Stimulated activated CD8-positive, alpha-beta memory T cell treated with anti-CD3 and anti-CD28 coated beads, Interleukin-7, amount 100 ng/mL, for 48 hours (primary cell): ENCODE data around the gene COX6A2.
"Not testable (repeated sequence)": the region's sequence is repeated elsewhere in the genome, so short reads cannot be mapped to it uniquely, and the experiment has no call there.

Experiments
- DNase-seq, 2 donors: peaks; one replicate each; pipeline ENCODE4 v3.0.0-alpha.2; 2020; ENCODE audit warnings: low read depth in 1 of 2; ENCODE audit errors: extremely low read depth in 1 of 2

COX6A2 gene

GRCh38 chr16:31439023-31439422 is 10.9 kb upstream of the COX6A2 start:
- DNase-seq, result not testable (repeated sequence)

DNA sequence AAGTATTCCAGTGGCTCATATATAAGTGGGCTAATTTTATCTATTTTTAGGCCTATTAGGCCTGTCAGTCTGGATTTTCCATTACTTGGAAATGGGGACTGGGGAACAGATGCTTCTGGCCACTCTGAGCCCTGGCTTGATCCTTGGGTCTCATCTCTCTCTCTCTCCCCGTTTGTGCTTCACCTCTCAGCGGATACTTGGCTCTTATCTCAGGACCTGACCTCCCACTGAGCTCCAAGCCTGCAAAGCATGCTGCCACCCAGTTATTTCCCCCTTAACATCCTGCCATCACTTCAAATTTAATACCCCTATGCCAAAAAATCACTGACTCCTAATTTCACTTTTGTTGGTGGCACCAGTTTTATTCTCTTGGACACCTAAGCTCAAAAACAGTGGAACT is 10.3 kb upstream of the COX6A2 start:
- no peak for DNase-seq

DNA sequence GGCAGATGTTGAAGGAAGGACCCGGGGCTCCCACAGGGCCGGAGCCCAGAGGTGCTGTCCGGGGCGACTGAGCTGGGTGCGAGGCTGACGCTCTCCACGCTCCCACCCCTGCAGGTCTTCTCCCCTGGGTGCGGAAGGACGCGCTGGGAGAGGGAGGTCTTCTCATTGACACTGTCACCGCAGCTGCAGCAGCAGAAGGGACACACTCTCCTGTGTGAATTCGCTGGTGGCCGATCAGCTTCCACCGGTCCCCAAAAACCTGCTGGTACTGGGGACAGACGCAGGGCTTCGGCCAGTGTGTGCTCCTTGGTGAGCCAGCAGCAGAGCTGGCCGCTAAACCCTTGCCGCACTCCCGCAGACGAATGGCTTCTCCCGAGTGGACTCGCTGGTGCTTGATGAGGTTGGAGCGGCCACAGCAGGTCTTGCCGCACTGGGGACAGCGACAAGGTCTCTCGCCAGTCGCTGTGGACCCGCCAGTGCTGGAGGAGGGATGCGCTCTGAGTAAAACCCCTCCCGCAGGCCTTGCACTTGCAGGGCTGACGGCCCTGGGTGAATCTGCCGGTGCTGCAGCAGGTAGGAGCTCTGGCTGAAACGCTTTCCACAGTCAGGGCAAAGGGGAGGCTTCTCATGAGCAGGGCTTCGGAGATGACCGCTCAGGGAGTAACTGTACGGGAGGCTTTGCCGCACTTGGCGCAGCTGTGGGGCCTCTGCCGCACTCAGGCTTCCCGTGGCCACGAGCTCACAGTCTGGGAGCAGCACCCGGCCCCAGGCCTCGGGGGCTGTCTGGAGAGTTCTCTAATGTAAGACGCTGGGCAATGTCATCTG is 8.3 kb upstream of the COX6A2 start:
- DNase-seq, result no peak

DNA sequence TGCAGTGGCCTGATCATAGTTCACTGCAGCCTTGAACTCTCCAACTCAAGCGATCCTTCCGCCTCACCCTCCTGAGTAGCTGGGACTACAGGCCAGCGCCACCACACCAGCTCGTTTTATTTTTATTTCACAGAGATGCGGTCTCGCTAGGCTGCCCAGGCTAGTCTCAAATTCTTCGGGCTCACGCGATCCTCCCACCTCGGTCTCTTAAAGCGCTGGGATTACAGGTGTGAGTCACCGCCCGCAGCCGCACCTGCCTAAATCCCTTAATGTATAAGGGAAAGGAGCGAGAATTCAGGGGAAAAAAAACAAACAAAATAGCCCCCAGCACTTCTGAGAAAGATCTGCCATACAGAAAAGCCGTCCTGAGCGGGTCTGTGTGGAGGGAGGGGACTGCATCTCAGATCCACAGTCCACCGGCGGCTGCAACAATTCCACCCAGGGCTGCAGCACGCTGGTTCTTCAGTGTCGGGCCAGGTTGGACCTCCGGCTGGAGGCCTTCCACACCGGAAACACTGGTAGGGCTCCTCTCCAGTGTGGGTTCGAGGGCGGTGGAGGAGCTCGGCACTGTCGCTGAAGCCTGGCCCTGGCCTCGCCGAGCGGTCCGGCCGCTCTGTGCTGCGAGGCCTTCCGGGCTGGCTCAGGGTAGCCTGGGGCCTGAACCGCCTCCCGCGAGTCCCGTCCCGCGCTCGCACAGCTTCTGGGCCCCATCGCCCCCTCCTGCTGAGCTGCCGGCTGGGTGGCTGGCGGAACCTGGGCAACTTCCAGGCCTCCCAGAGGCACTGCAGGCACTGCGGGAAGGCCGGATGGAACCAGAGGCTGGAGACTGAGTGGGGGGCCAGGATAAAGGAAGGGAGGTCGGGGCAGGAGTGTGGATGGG is 7.4 kb upstream of the COX6A2 start:
- DNase-seq, result no peak

GRCh38 chr16:31430380-31431052 is 2.4 kb upstream of the COX6A2 start:
- DNase-seq, result no peak

DNA sequence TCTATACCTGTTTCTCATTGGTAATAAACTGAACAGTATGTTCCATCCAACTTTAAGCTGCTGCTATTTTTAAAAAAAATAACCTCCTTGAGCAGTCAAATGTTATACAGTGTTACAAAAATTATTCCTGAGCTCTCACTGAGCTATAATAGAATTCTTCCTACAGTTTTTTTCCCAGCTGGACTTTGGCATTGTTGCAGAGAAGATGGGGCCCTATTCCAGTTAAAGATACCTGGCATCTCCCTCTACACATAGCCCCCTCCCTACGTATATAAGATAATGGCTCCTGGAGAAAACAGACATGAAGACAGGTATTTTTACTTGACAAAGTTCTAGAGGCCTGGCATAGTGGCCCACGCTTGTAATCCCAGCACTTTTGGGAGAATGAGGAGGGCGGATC is 1.6 kb upstream of the COX6A2 start:
- DNase-seq, result no peak

DNA sequence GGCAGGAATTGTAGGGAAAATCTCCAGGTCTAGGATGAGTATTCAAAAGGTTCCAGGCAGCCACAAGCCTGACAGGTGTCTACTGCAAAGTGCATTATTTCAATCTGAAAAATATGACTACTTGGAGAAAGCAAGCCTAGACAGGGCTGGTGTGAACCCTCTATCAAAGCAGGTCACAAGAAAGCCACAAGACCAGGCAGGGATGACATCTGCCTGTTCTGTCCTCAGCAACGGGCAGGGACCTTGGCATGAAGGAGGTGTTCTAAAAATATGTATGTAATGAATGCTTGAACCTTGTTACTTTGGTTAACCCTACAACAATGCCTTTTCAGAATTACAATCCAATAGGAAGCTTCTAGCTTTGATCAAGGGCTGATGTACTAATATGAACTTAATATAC is 1.2 kb upstream of the COX6A2 start:
- no peak for DNase-seq

DNA sequence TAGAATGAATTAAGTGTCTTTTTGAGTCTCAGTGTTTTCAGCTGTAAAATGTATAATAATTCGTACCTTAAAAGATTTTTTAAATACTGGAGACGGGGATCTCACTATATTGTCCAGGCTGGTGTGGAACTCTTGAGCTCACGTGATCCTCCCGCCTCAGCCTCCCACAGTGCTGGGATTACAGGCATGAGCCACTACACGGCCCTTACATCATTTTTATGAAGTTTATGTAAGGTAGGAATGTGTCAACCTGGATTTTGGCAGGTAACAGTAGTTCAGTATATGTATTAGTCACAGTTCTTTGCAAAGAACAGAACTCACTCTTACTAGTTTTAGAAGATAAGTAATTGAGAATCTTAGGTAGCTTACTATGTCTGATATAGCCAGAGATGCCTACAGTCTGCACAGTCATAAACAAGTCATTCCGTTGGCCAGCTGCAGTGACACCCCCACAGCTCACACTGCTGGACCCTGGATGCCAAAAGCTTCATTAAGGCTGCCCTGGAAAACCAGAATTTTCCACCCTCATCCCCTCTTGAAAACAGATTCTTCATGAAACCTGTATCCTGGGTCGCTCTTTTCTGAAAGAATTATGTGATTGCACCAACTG is 583 bp upstream of the COX6A2 start:
- no peak for DNase-seq

DNA sequence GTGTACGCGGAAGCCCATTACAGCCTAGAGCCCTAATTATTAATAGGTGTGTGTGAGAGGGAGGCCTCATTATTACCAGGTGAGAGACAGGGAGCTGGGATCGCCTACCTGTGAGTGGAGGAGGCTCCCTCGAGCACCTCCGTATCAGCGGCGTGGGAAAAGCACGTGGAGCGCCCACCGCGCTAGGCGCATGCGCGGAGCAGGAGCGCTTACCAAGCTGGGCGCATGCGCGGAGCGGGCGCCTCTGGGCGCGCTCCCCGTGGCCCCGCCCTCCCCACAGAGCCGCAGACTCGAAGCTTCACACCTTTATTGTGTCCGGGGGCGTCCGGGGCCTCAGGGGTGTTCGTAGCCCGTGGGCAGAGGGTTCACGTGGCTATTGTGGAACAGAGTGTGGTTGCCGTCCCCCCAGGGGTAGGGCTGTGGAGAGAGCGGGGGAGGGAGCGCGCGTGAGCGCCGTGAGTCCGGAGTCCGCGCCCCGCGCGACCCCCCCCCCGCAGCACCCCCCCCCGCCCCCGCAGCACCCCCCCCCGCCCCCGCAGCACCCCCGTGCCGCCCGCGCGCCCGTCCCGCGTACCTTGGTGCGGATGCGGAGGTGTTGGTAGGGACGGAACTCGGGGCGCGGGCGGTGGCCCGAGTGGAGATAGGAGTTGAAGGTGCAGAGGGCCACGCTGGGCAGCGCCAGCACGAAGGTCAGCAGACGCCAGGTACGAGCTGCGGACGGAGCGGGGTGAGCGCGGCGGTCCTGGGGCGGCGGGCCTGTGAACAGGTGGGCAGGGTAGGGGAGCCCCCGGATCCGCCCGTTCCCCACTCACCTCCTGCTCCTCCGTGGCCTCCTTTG is 500 bp downstream of the COX6A2 start:
- peak in 1 of 2 donors; percentile 48 for DNase-seq

DNA sequence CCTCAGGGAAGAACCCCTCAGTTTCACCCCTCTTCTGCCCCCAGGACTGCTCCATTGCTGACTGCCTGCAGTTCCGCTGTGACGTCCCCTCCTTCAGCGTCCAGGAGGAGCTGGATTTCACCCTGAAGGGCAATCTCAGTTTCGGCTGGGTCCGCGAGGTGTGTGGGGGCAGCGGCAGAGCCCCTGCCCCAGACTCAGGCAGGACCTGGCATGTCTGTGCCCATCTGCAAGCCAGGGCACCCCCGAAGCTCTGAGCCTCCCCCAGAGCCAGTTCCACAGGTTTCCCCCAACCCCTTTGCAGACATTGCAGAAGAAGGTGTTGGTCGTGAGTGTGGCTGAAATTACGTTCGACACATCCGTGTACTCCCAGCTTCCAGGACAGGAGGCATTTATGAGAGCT is 4.4 kb downstream of the COX6A2 start:
- no peak for DNase-seq

DNA sequence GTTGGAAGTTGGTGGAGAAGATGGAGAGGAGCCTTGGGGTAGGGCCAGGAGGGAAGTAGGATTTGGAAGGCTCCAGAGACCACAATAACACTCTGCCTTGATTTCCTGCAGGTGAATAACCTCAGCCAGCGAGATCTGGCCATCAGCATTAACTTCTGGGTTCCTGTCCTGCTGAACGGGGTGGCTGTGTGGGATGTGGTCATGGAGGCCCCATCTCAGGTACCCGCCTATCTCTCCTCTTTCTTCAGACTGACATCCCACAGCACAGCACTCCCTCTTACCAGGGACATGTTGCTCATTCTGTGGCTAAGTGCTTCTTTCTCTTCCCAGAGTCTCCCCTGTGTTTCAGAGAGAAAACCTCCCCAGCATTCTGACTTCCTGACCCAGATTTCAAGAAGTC is 4.9 kb downstream of the COX6A2 start:
- no peak for DNase-seq

GRCh38 chr16:31421587-31421986 is 6.6 kb downstream of the COX6A2 start:
- DNase-seq, result peak; percentile 52 to 79

- no peak for DNase-seq
Observed at GRCh38 chr16:31420037-31420436, 8.1 kb downstream of the COX6A2 start.

DNA sequence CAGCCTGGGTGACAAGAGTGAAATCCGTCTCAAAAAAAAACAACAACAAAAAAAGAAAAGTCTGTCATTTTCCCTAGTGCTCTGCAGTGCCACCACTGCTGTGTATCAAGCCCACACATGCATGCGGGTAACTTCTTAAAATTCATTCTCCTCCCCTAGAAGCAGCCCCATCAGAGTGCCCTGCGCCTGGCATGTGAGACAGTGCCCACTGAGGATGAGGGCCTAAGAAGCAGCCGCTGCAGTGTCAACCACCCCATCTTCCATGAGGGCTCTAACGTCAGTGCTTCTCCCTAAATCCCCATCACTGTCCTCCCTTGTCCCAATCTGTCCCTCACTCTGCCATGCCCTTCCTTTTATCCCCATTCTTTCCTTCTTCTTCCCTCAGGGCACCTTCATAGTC is 10.2 kb downstream of the COX6A2 start:
- no peak for DNase-seq

DNA sequence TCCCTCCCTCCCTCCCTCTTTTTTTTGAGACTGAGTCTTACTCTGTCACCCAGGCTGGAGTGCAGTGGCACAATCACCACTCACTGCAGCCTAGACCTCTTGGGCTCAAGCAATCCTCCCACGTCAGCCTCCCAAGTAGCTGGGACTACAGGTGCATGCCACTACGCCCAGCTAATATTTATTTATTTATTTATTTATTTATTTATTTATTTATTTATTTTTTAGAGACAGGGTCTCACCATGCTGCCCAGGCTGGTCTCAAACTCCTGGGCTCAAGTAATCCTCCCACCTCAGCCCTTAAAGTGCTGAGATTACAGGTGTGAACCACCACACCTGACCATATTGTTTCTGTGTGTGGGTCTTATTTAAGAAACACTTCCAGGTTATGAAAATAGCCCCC is 11.1 kb downstream of the COX6A2 start:
- not testable (repeated sequence) for DNase-seq

DNA sequence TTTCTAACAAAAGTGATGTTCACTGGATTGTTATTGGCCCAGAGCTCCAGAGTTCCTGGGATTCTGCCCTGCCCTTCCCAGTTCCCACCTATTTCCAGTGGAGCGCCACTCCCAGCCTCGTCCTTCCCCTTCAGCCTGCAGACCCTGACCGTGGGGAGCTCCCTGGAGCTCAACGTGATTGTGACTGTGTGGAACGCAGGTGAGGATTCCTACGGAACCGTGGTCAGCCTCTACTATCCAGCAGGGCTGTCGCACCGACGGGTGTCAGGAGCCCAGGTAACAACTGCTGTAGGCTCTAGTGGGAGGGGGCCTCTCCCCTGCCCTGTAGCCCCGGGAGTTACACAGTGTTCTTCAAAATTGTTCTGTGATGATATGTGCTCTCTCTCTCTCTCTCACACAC is 11.8 kb downstream of the COX6A2 start:
- no peak for DNase-seq

DNA sequence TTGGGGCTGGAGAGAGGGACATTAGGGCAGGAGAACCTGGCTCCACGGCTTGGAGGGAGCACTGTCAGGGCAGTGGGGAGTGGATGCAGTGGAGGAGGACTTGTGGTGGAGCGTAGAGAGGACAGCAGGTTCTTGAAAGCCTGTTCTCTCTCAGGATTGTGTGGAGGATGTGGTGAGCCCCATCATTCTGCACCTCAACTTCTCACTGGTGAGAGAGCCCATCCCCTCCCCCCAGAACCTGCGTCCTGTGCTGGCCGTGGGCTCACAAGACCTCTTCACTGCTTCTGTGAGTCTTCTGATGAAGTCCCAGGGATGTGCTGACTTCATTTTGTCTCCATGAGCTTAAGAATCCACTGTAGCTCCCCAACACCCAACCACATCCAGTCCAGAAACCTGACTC is 13.5 kb downstream of the COX6A2 start:
- DNase-seq, result no peak

DNA sequence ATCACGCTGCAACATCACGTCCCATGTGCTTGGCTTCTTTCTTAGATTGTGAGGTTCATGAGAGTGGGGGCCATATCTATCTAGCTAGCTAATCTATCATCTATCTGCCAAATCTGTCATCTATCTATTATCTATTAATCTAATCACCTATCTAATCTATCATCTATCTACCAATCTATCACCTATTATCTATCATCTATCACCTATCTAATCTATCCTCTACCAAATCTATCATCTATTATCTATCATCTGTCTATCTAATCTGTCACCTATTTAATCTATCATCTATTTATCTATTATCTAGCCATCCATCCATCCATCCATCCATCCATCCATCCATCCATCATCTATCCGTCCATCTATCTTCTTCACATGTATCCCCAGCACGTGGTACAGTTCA is 14.2 kb downstream of the COX6A2 start:
- no peak for DNase-seq

GRCh38 chr16:31413381-31413780 is 14.8 kb downstream of the COX6A2 start:
- no peak for DNase-seq

GRCh38 chr16:31412750-31413149 is 15.4 kb downstream of the COX6A2 start:
- DNase-seq, result no peak
